GM19023 (cell line): Measurements from ENCODE around the gene PLXDC2.

Source experiments
- ATAC-seq: cut with Tn5 transposase; IDR thresholded peaks from one replicate; pipeline ENCODE4 v1.9.1; 2021; ENCODE audit warnings: mild to moderate bottlenecking, moderate library complexity; ENCODE audit not compliant: unreplicated experiment

Gene PLXDC2

DNA sequence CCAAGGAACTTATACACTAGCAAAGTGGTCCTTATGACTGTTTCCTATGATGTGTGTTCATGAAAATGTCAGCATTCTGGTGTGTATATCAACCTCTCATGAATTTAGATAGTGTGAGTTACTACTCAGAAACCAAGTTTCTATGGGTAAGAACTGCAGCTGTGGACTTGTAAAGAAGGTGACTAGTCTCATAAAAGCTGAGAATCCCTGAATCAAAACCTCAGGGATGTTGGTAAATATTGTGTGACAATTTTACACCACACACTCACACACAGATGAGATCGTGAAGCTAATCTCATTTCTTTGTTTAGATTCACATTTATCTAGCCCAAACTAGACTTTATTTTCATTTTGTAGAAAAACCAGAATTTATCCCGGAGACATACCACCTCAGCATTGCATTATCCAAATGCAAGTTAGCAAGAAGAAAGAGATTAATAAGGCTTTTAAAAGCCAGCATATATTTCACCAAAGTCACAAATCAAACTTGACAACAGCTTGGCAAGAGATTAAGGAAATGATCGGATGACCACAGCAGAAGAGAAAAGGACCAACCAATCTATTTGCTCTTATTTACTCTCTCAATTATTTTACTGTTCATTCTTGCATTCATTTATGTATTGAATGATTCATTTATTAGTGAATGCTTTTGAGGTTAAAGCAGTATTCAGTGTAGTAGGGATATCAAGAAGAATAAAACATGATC lies 92.9 kb downstream of the PLXDC2 start:
- ATAC-seq: no peak

DNA sequence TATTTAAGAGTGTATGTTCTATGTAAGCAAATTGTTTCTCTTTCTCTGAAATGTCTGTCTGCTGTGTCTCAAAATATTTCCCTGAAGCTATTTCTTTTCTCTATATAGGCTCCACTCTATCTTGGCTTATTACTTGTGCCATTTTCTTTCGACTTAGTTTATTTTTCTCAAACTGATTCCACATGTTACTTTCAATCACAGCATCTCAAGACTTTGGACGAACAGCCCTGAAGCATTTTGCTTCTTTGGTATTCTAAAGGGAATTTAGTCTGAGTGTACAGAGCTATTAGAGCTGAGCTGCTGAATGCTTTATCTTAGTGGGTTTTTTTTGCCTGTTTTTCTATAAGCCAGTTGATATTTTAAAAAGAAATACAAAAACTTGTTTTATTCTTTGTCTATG lies 95.7 kb downstream of the PLXDC2 start:
- no peak for ATAC-seq

DNA sequence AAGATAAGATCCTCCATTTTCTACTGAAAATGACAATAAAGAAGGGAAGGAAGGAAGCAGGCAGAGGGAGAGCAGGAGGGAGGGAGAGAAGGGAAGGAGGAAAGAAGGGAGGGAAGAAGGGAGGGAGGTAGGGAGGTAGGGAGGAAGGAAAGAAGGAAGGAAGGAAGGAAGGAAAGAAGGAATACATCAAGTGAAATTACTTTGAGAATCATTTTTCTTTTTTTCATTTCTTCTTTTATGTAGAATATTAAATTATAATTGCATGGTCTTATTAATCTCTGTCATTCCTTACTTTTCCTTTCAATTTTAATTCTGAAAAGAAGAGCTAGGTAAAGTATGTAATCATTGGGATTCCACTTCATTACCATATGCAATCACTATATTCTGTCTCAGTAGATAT lies 97.8 kb downstream of the PLXDC2 start:
- ATAC-seq: no peak

DNA sequence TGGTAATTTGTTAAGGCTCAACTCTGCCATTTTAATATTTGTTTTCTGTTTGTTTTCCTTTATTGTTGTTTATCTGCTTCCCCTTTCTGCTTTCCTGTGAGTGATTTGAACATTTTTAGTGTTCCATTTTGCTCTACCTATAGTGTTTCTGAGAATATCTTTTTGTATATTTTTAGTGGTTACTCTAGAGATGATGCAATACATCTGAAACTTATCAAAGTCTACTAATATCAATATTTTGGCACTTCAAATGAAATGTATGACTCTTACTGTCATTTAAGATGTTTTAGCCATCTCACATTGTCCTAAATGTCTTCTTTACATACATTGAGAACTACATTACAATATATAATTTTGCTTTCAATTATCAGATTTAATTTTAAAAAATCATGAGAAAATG lies 98.9 kb downstream of the PLXDC2 start:
- ATAC-seq: no peak

DNA sequence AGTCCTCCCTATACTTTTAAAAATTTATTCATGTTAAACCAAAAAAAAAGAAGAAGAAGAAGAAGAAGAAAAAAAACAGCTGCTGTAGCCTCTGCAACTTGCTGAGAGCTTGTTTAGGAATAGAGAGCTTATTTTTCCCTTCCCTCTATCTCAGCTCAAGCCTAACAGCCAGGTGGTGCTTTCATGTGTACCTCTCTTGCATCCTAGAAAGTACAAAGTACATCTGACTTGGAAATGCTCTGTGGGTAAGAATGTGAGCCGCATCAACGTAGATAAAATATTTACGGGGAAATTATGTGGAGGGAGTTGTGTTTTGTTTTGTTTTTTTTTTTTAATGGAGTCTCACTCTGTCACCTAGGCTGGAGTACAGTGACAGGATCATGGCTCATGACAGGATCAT lies 99.6 kb downstream of the PLXDC2 start:
- ATAC-seq: no peak

DNA sequence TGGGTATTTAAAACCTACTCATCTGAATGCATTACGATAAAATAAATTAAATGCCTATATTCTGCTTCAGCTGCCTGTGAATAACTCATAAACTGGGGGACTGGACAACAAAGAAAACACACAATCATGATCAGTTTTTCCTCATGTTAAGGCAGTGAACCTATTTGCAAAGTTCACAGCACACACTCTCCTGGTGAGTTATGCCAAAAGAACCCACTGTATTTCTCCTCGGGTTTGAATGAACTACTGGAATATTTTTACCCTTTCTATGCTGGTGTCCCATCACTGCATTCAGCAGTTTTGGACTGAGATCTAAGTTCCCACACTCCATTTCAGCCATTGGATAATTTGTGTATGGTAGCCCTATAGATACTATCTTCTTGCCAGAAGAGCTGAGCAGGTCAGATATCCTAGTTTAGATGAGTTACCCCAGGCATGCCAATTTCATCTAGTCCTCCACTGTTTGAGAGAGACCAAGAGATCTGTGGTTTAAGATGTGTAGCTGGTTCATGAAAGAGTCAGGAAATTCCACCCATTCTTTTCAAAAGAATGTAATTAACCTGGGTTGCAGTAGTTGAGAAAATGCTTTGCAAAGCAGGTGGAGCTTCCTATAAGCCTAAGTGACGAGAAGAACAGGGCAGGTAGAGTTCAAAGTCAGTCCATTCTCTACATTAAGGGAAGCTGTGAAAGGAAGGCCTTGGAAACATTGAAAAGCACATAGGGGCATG lies 101.7 kb downstream of the PLXDC2 start:
- ATAC-seq: no peak

DNA sequence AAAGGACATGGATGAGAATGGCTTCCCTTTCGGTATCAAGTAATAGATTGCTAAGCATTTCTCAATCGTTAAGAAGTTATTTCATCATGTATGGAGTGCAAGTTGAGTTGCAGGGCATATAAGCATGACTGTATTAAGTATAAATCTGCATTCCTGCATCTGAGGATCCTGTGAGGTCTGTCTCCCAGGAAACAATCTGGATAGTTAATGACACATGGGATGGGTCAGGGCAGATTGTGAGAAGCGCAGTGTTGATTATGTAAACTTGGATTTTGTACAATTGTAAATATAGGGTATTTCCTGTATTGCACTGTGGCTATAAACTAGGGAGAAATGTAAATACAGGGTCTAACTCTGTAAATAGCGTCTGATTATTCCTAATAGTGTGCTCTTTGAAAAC lies 102.6 kb downstream of the PLXDC2 start:
- no peak for ATAC-seq

DNA sequence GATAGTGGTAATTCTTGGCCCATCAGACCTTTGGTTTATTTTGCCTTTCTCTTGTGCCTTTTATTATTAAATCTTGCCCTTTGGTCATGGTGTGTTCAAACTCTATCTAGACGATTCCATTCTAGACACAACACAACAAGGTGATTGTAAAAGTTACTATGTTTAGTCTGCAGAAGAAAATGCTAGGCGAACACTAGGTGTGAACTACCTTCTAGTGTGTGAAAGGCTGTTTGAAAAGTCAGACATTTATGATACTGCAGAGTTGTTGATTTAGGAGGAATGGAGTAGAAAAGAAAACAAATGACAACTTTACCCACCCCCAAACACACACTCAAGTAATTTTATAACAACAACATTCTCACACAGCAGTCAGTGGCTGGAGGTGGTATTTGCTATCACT lies 103.4 kb downstream of the PLXDC2 start:
- no peak for ATAC-seq

DNA sequence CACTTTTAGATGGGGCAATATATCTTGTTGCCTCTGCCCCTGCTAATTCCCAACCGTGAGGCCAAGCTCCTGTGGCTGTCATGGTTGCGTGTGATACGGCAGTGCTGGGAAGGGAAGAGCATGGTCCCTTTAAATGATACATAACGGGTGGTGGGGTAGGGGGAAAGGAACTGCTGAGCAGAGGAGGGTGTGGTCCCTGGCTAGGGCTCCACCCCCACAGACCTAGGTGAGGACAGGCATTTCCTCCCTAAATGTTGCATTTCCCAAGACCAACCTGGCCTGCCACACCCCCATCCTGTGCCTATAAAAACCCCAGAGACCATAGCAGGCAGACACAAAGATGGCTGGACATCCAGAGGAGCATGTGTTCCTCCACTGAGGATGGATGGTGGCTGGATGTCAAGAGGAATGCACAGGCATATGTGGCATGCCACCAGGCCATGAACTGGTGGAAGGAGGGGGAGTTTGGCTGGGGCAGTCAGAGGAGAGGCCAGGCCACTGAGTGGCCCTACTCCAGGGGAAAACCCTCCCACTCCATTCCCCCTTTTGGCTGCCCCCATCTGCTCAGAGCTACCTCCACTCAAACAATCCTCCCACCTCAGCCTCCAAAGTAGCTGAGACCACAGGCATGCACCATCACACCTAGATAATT lies 104.0 kb downstream of the PLXDC2 start:
- no peak for ATAC-seq

DNA sequence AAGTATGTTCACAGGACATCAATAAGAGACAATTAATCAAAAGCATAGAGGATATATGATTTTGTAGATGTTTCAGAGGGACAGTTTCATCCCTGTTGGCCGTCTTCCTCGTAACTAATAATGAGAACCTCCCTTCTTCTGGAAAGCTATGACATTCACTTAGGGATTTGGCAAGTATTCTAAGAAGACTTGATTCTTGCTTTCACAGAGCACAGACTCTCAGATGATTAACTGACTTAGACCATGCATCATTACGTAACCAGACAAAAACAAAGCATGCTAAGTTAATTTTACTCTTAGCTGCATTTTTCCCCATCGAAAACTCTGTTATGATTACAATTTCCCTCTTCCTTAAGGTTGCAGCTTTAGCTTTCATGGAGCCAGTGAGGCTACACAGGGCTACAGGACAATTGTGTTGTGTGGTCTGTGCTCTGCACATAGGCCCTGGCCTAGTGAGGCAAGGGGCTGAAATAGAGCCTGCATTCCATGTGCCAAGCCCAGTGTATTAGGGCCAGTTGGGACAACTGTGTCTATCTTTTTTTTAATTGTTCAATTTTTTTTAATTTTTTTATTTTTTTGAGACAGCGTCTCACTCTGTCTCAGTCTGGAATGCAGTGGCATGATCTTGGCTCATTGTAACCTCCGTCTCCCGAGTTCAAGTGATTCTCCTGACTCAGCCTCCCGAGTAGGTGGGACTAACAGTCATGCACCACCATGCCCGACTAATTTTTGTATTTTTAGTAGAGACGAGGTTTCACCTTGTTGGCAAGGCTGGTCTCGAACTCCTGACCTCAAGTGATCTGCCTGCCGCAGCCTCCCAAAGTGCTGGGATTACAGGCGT lies 105.3 kb downstream of the PLXDC2 start:
- no peak for ATAC-seq

DNA sequence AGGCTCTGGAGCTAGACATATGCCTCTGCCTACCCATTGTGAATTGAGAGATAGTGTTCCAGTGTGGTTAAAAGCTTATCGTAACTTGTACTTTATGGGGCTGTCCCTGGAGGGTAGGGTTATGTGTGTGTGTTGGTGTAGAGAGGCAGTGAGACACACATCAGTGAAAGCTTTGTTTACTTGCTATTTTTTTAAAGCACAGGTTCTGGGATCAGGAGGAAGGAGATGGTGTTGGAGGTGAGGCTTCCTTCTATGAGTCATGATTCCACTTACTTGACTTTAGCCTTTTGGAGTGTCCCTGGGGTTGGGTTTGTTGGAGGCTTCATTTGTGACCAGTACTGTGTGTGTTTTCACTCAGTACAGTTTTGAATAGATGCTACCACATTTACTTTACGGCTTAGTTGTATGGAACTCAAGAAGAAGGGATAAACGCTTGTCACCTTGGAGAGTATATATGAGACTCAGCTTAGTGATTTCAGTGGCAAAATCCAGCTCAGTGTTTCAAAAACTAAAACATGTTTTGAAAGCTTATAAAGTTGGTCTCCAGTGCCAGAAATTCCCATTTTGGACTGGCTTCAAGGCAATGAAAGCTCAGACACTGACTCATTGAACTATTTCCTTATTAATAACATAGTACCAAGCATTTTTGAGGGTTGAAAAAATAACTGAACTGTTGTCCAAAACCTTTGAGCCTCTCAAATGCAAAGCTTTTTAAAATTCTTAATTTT lies 106.2 kb downstream of the PLXDC2 start:
- ATAC-seq: no peak

DNA sequence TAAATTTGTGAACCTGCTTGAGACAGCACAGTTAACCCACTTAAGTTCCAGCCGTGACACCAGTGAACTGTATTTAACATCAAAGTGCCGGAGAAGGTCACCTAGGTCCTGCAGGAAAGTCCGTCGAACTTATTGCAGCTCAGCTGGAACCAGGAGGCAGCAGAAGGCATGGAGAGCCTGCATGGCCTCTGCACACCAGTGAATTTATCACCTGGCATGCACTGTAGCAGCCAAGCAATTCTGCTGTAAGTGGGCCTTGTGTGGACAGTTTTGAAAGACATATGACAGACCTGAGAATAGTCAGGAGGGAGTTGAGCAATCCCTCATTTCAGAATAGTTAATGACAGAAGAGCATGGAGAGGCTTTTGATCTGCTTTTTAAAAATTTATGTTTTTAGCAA lies 108.8 kb downstream of the PLXDC2 start:
- no peak for ATAC-seq

DNA sequence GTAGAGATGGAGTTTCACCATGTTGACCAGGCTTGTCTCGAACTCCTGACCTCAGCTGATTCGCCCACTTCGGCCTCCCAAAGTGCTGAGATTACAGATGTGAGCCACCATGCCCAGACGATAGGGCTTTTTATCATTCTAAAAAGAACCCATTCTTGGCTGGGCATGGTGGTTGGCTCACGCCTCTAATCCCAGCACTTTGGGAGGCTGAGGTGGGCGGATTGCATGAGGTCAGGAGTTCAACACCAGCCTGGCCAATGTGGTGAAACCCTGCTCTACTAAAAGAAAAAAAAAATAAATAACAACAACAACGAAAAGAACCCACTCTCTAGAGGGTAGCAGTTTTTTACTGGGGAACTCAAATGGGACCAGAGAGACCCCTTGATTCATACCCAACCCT lies 112.7 kb downstream of the PLXDC2 start:
- no peak for ATAC-seq

DNA sequence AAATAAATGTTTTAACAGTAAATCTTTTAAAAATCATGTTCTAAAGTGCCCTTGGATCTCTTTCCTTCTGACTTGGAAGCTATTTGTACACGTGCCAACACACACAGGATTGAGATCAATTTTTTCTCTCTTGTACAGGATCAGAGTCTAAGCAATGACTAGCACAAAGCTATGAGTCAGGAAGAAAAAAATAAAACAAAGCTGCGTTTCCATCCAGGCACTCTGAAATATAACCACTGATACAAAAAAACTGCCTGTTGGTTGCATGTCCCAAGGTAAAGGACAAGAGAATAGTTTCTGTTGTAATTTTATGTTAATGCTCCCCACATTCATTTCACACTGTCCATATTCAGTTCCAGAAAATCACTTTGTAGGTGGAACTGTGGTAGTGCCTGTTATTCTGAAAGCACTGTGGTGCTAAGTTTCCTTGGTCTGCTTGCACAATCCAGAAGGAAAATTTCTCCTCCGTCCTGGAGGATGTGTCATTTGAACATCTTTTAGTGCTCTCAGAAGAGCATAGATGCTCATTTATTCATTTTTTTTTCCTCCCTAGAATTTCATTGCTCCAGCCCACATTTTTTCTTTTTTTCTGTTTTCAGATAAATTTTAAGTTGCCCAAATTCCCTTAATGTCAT lies 113.4 kb downstream of the PLXDC2 start:
- ATAC-seq: no peak

DNA sequence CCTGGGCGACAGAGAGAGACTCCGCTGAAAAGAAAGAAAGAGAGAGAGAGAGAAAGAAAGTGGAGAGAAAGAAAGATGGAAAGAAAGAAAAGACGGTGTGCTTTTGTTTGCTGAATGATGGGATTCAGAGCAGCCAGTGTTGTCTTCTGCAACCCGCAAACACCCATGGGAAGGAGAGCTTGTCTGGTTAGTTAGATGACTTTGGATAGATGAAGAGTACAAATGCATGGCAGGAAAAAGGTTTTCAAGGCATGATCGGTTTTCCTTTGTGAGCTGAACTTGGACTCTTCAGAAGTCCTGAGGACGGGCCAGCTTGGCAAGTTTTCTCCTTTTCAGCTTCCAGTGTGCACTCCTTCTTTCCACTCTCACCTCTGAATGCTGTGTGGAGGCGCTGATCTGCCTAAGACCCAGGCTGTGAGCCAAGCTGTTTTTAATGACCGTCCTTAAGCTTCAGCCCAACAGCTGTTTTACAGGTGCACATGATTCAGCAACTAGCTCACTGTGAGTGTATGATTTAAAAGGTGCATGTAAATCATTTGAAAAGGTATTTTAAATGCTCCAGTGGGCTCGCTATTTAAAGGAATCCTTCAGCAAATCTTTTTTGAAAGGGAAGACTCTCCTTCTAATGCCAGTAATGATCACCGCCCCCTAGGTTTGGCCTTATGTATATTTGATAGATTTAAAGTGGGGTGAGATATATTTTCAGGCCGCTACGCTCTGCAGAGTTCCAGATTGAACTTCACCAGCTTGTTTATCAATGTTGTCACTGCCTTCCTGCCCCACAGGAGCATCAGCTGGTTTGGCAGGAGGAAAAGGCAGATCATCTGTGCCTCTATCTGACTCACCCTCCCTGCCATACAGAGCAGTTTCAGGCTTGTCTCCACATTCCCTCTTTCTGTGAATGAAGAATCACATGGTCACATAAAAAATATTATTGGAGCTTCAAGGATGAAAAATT lies 115.0 kb downstream of the PLXDC2 start:
- no peak for ATAC-seq

DNA sequence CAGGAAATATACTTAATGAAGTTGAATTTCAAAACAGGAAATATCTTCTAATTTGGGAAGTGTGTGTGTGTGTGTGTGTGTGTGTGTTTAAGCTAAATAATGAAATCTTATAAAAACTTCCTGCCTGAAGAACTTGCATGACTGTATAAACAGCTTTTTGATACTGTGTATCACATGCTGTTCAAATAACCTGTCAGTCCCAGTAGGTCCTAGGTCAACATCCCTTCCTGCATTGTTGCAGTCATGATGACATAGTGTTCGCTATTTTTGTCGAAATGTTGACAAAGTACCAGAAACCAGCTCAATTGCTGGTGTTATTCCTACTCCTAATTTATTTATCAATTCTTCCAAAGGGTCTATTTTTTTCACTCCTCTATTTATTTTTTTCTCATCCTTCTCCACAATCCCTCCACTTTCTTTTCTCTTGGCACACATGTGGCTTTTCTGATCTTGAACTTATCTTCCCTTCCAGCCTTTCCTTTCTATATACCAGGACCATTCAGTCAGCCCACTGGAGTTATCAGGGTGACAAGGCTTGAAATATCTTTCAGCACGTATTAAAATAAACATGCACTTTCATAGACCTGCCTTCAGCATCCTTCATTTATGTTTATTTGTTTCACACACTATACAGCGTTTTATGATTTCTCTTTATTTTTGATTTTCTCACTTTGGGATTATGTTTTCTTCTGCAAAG lies 115.8 kb downstream of the PLXDC2 start:
- ATAC-seq: no peak

DNA sequence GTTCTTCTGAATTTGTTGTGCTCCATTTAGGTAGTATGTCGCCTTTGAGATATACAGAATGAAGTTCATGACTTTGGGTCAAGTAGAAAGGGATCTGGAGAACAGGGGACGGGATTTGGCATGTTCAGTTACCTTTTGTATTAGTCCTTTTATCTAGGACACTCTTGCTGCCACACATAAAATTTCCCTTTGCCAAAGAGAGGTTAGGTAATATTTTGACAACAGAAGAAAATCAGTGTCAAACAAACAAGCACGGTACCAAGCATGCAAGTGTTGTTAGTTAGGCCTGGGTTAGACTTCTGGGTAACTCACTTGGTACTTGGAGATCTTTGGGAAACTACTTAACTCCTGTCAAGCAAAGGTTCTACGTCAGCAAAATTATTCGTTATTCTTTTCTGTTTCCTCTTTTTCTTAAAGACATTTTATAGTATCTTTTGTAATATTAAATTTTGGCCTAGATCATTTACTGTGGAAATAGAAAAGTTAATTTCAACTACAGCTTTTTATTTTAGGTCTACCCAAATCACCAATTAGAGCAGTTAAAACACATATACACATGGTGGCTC lies 116.7 kb downstream of the PLXDC2 start:
- no peak for ATAC-seq

DNA sequence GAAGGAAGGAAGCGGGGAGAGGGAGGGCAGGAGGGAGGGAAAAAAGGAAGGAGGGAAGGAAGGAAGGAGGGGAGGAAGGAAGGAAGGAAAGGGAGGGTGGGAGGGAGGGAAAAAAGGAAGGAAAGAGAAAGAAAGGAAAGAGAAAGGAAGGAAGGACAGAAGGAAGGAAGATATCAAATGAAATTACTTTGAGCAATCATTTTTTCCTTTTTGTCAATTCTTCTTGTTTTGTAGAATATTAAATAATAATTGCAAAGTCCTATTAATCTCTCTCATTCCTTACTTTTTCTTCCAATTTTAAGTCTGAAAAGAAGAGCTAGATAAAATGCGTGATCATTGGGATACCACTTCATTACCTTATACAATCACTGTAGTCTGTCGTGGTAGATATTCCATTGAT lies 117.5 kb downstream of the PLXDC2 start:
- no peak for ATAC-seq
